A549 (cell line): ENCODE data around the gene ANKRD62.

Experiments
- RCOR1 ChIP-seq: fragments of 150-350 bp; IDR thresholded peaks from 2 replicates; pipeline ENCODE4 v1.6.1; 2014; ENCODE audit warnings: antibody characterized with exemption, low read length, low read depth
- TF ChIP-seq, protein P1 (sequence below): fragments of >200 bp; sonication (Bioruptor Twin); formaldehyde crosslinking; IDR thresholded peaks from 3 replicates; pipeline ENCODE4 v1.5.1; 2016

DNA sequence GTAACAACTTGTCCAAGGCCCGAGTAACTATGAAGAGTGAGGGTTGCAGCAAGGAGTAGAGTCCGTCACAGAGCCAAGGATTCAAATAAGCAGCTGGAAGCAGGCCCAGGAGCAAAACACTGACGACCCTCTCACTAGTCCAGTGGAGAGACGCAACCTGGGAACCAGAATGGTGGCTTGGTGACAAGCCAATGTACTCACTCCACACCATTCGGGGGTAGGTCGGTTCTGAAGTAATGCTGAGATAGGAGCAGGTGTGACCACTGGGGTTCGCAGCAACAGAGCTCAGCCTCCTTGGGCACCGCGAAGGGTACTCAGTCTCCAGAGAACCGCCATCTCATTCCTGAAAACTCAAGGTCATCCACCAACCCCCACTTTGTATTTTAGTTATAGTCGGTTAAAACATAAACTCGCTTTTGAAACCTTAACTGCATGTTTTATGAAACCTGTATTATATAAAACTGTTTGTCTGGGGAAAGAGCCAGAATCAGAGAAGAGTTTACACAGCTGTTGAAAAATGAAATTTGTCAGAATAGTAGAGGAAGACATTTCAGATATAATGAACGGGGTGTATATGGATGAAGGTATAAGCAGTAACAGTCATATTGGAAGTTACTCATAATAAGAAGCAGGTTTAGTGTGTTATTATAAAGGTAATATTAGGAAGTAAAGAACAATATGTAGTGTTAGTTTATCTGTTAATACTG lies 8.6 kb downstream of the ANKRD62 start:
- TF ChIP-seq RCOR1: no peak
- TF ChIP-seq, protein P1, sequence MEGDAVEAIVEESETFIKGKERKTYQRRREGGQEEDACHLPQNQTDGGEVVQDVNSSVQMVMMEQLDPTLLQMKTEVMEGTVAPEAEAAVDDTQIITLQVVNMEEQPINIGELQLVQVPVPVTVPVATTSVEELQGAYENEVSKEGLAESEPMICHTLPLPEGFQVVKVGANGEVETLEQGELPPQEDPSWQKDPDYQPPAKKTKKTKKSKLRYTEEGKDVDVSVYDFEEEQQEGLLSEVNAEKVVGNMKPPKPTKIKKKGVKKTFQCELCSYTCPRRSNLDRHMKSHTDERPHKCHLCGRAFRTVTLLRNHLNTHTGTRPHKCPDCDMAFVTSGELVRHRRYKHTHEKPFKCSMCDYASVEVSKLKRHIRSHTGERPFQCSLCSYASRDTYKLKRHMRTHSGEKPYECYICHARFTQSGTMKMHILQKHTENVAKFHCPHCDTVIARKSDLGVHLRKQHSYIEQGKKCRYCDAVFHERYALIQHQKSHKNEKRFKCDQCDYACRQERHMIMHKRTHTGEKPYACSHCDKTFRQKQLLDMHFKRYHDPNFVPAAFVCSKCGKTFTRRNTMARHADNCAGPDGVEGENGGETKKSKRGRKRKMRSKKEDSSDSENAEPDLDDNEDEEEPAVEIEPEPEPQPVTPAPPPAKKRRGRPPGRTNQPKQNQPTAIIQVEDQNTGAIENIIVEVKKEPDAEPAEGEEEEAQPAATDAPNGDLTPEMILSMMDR: no peak
